HepG2 (cell line): ENCODE results near the gene CCDC30. TPM values are rescaled to one million over a fixed set of nuclear protein-coding genes. Genes with fewer than 3 reads are reported as not detected.
A peak's percentile ranks its signal among the peaks of the same experiment; 100 is the strongest.

Experiments
- CBX1 ChIP-seq: IDR thresholded peaks from one replicate; pipeline ENCODE4 v1.6.1; 2016; ENCODE audit warnings: antibody characterized with exemption, low read depth
- DMAP1 ChIP-seq: IDR thresholded peaks from 2 replicates; pipeline ENCODE4 v1.6.1; 2016
- FUBP1 ChIP-seq: sonication (generic); formaldehyde crosslinking; IDR thresholded peaks from 2 replicates; pipeline ENCODE4 v1.5.1; 2020; ENCODE audit warnings: missing genetic modification reagents, mild to moderate bottlenecking, borderline replicate concordance
- GMEB2 ChIP-seq: IDR thresholded peaks from 2 replicates; pipeline ENCODE4 v1.6.1; 2016; ENCODE audit warnings: missing biosample characterization, missing genetic modification reagents, low read depth
- HCFC1 ChIP-seq: fragments of 150-350 bp; IDR thresholded peaks from 2 replicates; pipeline ENCODE4 v1.6.1; 2014; ENCODE audit warnings: low read depth, low read length
- KLF16 ChIP-seq, 2 experiments: sonication (generic) in 1 of 2; formaldehyde crosslinking in 1 of 2; IDR thresholded peaks; 2 replicates each; pipeline versions ENCODE4 v1.6.1 to v1.8.0; 2016 to 2023; ENCODE audit warnings: missing genetic modification reagents in 2 of 2, missing compliant biosample characterization in 1 of 2
- NCOR1 ChIP-seq: fragments of 200-600 bp; sonication (generic); IDR thresholded peaks from 2 replicates; pipeline ENCODE4 v1.7.0; 2017; ENCODE audit warnings: antibody characterized with exemption, low read length, borderline replicate concordance
- RNF2 ChIP-seq: fragments of 450-650 bp; conservative IDR thresholded peaks from 2 replicates; pipeline ENCODE4 v1.6.1; 2016; ENCODE audit warnings: low read depth
- TFDP2 ChIP-seq: sonication (generic); formaldehyde crosslinking; IDR thresholded peaks from 2 replicates; pipeline ENCODE4 v1.4.0; 2020; ENCODE audit warnings: missing genetic modification reagents
- ZBTB49 ChIP-seq: sonication (generic); formaldehyde crosslinking; IDR thresholded peaks from 2 replicates; pipeline ENCODE4 v1.4.0; 2020; ENCODE audit warnings: missing genetic modification reagents, borderline replicate concordance
- ZBTB7B ChIP-seq: sonication (generic); formaldehyde crosslinking; IDR thresholded peaks from 2 replicates; pipeline ENCODE4 v1.4.0; 2020; ENCODE audit warnings: missing genetic modification reagents
- ZC3H4 ChIP-seq: sonication (generic); formaldehyde crosslinking; IDR thresholded peaks from 2 replicates; pipeline ENCODE4 v1.4.0; 2020; ENCODE audit warnings: missing genetic modification reagents, borderline replicate concordance
- ZFP36 ChIP-seq: fragments of 150-350 bp; IDR thresholded peaks from 2 replicates; pipeline ENCODE4 v1.6.1; 2018; ENCODE audit warnings: borderline replicate concordance, low read length, low read depth; ENCODE audit not compliant: partially characterized antibody
- ZNF275 ChIP-seq: sonication (generic); formaldehyde crosslinking; IDR thresholded peaks from 2 replicates; pipeline ENCODE4 v1.8.0; 2022; ENCODE audit warnings: missing genetic modification reagents, mild to moderate bottlenecking, inconsistent platforms, borderline replicate concordance
- ZNF557 ChIP-seq: sonication (generic); formaldehyde crosslinking; IDR thresholded peaks from 2 replicates; pipeline ENCODE4 v1.4.0; 2020; ENCODE audit warnings: missing genetic modification reagents
- ZNF660 ChIP-seq: sonication (generic); formaldehyde crosslinking; IDR thresholded peaks from 2 replicates; pipeline ENCODE4 v1.5.1; 2020; ENCODE audit warnings: mild to moderate bottlenecking, low read depth, missing genetic modification reagents, borderline replicate concordance
- ZNF782 ChIP-seq: sonication (generic); formaldehyde crosslinking; IDR thresholded peaks from 2 replicates; pipeline ENCODE4 v1.4.0; 2020; ENCODE audit warnings: missing genetic modification reagents, mild to moderate bottlenecking, borderline replicate concordance
- ZNF788 ChIP-seq: sonication (generic); formaldehyde crosslinking; IDR thresholded peaks from 2 replicates; pipeline ENCODE4 v1.5.0; 2020; ENCODE audit warnings: mild to moderate bottlenecking, missing genetic modification reagents, borderline replicate concordance
- polyA plus RNA-seq, 8 experiments: library from polyadenylated mRNA; depleted of rRNA in 3 of 8; stranded (reverse) in 7 of 8; unstranded in 1 of 8; fragments of >200 nt; fragmentation: Illumina TruSeq in 4 of 8; extraction: Trizol in 4 of 8; gene quantifications; 2 replicates each; pipeline versions ENCODE4 v1.2.1 to v1.2.3, GENCODE V29; 2011 to 2016; ENCODE audit warnings: low read depth in 4 of 8, missing spikeins in 1 of 8, mixed read lengths in 1 of 8; ENCODE audit not compliant: insufficient read depth in 1 of 8
- total RNA-seq, 5 experiments: library from RNA; depleted of rRNA; stranded (reverse); fragments of >200 nt; fragmentation: Illumina TruSeq; extraction: Trizol; gene quantifications; 2 replicates each; pipeline ENCODE4 v1.2.3, GENCODE V29; 2016; ENCODE audit warnings: low read depth in 1 of 5

Gene CCDC30
- total and polyA plus RNA-seq, 2 of the 13 experiments (the other 11 are each of a cell fraction or from before 2014, with no cell fraction given) = 0.25 to 0.77 TPM

- TF ChIP-seq ZBTB49 (CRISPR knock-in tag) (no peak), ZC3H4 (no peak), ZNF782 (CRISPR knock-in tag) (no peak), ZNF788 (CRISPR knock-in tag) (peak; percentile 55; the same call in 1 of the 2 replicates), KLF16 (CRISPR knock-in tag; IDR thresholded peaks at IDR 0.05) (peak in 1 of 2 experiments; percentile 49; a peak in 1 of 4 replicates), GMEB2 (CRISPR knock-in tag) (peak; percentile 86), HCFC1 (peak; percentile 53), DMAP1 (CRISPR knock-in tag) (no peak), ZNF275 (CRISPR knock-in tag) (no peak), NCOR1 (no peak), ZNF660 (no peak), FUBP1 (peak; percentile 66; the same call in 1 of the 2 replicates), ZNF557 (CRISPR knock-in tag) (no peak), CBX1 (no peak), TFDP2 (CRISPR knock-in tag) (peak; percentile 71), RNF2 (no peak), ZFP36 (no peak), ZBTB7B (peak; percentile 48; the same call in 1 of the 2 replicates)
These were observed at the start of gene CCDC30 (continued) for GRCh38 chr1:42462828-42463763.
